NCI-H345 treated with DMSO at 0.1 percent for 48 hours (cell line): ENCODE data around the gene LAMTOR1.
"Not testable (repeated sequence)": the region's sequence is repeated elsewhere in the genome, so short reads cannot be mapped to it uniquely, and the experiment has no call there.

Experiments used
- DNase-seq: peaks from one replicate; lab custom pipeline; 2025; ENCODE audit not compliant: unreplicated experiment; lab: John Stamatoyannopoulos, UW

LAMTOR1 gene

DNA sequence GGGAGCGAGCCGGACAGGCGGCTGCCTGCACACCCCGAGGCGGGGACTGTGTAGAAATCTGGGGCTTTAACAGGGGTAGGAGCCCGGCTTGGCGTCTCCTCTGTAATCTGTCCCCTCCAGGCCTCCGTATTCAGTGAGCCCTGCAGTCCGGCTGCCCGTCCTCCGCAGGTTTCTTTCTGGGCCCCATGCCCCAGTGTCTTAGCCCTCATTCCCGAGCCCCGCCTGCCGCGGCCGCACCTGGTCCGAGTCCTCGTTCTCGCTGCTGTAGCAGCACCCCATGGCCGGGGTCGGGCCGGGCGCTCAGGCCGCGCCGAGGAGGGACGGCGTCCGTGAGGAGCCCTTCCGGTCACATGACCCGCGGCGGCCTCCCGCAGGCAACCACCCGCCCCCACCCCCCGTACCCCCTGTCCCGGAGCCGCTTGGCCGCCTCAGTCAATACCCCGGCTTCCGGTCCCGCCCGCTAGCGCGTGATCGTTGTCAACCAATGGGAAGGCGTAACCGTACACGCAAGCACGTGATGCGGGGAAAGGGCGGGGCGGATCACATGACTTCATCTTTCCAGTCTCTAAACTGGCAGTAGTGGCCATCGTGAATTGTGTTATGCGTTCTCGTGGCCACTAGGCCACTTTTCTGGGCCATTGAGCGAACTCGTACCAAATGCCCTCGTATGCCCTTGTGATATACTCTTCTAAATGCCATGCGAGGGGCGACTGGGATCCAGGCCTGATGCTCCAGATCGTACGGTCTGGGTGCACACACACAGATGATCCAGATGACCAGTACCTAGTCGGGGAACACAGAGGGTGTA, at the start of gene LAMTOR1:
LAMTOR1 (minus strand) TSS at position 352 of the 808 bp plus-strand sequence; CDS start at position 279, 73 bp downstream.
- peak; percentile 98 for DNase-seq

DNA sequence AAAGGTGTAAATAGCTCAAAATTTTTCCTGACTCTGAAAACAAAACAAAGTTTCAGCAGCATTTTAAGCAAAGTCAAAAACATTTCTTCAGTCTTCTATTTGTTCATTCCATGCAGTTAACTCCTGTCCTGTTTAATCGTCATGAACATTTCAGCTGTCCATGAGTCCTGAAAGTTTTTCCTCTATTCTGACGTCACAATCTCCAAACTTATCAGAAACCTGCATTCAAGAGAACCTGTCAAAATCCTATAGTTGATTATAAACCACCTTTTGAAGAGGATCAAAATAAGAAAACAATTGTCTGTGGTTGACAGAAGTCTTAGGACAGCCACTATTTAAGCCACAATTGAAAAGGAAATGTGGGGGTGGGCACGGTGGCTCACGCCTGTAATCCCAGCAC, 47.8 kb upstream of the LAMTOR1 start:
- DNase-seq, result no peak

DNA sequence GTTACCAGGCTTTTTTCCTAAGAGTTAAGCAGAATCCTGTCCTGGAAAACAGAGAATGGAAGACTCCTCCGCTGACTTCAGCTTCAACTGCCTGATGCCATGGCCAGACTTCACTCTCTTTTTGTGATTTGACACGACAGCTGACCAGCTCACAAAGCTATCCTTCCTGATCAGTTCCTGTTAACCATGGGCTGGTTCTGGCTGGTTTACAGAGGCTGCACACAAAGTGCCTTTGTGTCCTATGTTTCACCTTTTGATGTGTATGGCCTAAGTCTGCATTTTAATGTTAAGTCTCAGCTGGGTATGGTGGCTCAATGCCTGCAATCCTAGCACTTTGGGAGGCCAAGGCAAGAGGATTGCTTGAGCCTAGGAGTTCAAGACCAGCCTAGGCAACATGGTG, 43.5 kb upstream of the LAMTOR1 start:
- DNase-seq, result no peak

DNA sequence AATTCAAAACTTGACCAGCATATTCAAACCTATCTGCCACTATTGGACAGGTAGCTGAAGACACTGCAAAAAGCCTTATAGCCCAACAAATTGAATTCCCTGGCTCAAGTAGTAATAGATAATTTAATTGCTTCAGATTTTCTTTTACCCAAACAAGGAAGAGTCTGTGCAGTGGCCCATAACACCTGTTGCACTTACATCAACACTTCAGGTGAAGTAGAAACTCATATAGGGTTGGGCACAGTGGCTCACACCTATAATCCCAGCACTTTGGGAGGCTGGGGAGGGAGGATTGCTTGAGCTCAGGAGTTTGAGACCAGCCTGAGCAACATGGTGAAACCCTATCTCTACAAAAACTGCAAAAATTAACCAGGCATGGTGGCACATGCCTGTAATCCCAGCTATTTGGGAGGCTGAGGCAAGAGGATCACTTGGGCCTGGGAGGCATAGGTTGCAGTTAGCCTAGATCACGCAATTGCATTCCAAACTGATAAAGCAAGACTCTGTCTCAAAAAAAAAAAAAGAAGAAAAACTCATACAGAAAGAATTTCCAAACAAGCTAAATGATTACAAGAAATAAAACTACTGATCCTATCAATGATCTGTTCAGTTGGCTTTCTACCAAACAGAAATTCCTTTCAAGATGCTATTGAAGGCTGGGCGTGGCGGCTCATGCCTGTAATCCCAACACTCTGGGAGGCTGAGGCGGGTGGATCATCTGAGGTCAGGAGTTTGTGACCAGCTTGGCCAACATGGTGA, 41.9 kb upstream of the LAMTOR1 start:
- no peak for DNase-seq

DNA sequence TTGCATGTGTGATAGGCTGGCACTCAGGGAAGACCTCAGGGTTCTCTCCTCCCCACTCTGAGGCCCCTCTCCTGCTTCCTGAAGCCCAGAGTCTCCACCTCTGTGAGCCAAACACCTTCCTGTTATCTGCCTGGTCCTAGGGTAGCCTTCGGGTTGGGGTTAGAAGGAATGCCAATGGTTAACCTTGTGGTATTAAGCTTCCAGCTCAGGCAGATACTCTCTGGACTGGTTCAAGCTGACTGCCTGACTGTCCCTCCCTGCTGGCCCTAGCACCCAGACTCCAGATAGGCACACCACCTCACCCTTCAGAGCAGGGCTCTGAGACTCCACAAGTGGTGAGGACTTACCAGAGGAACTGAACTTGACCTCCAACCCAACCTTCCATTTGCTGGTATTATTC, 39.4 kb upstream of the LAMTOR1 start:
- DNase-seq, result not testable (repeated sequence)

DNA sequence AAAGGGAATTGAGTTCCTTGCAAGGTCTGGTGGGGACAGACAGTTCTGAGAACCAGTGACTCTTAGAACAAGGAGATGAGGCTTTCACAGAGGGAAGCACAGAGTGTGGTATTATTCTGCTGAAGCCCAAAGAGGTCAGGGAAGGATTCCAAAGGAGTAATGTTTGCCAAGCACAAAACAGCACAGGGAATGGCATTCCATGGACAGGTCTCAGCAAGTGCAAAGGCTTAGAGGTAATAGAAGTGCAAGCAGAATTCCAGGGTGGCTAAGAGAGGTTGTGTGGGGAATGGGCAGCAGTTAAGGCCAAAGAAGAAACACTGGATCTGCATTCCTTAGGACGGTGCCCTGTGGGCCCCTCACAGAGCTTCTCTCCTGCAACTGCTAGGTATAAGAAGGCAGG, 39.0 kb upstream of the LAMTOR1 start:
- DNase-seq, result not testable (repeated sequence)

DNA sequence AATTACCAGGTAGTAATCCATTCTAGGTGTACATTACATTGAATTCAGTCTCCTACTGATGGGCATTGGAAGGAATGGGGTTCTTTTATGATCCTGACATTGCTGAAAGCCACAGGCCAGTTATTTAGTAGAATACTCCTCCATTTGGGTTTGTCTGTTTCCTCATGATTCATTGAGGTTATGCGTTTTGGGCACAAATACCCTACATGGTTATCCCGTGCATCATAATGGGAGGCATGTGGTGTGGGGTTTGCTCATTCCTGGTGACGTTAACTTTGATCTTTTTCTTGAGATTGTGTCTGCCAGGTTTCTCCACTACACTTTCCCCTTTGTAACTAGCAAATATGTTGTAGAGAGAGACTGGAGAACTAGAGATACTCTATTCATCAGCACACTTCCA, 38.0 kb upstream of the LAMTOR1 start:
- DNase-seq, result no peak

DNA sequence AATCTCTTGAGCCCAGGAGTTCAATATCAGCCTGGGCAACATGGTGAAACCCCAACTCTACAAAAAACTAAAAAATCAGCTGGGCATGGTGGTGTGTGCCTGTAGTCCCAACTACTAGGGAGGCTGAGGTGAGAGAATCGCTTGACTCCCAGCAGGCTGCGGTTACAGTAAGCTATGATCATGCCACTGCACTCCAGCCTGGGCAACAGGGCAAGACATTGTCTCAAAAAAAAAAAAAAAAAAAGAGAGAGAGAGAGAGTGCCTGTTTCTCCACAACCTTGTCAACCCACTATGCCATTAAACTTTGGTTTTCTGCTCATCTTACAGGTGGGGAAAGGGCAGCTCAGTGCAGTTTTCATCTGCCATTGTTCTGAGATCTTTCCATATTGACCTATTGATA, 37.6 kb upstream of the LAMTOR1 start:
- DNase-seq, result no peak

DNA sequence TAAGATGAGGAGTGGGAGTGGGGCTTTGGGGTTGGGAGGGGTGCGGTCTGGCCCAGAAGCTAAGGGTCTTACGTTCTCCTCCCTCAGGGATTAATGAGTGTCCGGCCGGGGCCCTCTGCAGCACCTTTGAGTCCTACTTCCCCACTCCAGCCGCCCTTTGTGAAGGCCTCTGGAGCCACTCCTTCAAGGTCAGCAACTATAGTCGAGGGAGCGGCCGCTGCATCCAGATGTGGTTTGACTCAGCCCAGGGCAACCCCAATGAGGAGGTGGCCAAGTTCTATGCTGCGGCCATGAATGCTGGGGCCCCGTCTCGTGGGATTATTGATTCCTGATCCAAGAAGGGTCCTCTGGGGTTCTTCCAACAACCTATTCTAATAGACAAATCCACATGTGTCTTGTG, 36.4 kb upstream of the LAMTOR1 start:
- DNase-seq, result no peak

DNA sequence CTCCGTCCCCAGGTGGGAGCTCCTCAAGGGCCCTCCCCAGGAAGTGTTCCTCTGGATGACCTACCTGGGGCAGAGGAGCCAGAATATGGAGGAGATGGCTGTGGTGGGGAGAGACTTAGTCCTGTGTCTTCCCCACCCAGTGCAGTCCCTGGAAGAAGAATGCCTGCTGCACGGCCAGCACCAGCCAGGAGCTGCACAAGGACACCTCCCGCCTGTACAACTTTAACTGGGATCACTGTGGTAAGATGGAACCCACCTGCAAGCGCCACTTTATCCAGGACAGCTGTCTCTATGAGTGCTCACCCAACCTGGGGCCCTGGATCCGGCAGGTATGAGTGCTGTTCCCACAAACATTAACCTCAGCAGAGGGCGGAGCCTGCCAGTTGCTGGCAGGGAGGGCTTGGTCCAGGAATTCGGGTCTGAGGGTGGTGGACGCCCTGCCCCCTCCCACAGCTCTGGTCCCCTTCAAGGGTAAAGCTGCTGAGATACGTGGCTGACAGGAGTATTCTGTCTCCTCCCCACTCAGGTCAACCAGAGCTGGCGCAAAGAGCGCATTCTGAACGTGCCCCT, 35.8 kb upstream of the LAMTOR1 start:
- DNase-seq, result no peak

DNA sequence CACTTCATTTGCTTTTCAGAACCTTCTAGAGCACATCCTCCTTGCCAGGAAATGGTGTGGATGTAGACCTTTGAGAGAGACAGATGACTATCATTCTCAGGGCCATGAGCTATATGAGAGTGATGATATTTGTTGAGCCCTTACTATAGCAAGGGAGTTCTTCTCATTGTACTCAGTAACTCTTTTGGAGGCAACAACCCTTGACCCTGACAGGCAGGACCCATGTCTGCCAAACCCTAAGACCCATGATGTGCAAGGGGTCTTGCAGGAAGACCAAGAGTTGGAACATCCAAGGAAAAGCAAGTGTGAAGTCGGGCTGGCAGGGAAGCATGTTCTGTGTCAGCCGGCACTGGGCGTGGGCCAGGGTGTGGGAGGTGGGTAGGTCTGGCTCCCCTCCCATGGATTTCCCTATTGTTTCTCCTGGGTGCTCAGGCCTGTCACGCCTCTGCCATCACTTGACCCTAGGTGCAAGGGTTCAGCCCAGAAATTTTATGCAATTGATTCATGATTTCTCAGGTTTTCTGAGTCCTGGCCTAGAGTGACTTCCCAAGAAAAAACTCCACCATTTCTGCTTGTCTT, 33.7 kb upstream of the LAMTOR1 start:
- no peak for DNase-seq

DNA sequence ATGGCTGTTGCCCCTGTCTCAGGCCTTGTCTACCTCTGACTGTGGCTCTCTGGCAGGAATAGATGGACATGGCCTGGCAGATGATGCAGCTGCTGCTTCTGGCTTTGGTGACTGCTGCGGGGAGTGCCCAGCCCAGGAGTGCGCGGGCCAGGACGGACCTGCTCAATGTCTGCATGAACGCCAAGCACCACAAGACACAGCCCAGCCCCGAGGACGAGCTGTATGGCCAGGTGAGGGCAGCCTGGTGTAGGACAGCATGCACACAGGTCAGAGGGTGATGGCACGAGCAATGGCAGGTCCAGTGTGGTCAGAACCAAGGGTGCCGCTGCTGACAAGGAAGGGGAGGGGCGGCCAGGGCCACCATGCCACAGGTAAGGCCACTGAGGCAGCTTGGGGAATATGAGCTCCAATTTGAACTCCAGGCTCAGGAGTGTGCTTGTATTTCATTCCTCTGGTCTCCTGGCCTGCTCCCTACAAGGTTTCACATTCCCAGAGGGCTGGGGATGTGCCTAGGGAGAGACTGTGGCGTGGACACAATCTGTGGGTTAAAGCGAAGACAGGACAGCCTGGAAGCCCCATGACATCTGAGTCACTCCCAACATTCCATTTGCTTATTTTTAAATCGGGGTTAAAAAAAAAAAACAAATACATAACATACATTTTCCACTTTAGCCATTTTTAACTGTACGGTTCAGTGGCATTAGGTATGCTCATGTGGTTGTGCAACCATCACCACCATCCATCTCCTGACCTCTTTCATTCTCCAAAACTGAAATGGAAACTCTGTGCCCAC, 33.0 kb upstream of the LAMTOR1 start:
- DNase-seq, result no peak

DNA sequence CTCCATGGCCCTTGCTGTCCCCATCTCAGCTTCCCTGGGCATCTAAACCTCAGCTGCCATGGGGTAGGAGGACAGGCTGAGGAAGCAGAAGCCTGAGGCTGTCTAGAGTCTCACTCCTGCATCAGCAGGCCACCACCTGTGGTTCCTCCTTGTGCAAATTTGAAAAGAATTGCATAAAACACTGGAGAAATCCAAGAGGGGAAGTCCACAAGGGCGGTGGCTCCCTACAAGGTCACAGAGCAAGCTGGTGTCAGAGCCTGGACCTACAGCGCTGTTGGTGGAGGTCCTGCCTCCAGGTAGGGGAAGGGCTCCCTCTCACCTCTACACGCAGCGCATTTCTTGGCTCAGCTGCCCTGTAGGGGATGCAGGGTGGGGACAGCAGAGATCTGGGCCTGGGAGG, 32.4 kb upstream of the LAMTOR1 start, which contains the start of gene FOLR3:
FOLR3 (plus strand) TSS at position 253 of the 400 bp plus-strand sequence. CDS start 228 bp downstream, outside the sequence.
- DNase-seq, result not testable (repeated sequence)

DNA sequence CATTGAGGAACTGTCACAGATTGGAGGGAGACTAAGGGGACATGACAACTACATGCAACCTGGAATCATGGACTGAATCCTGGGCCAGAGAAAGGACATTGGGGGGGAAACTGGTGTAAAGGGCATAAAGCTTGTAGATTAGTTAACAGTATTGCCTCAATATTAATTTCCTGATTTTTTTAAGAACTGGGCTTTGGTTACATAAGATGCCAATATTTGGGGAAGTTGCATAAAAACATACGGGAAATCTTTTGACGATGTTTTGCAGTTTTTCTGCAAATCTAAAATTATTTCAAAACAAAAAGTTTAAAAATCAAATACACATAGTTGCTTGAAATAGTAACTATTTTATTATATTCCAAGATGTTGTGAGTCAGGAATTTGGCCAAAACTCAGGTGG, 29.5 kb upstream of the LAMTOR1 start:
- no peak for DNase-seq

DNA sequence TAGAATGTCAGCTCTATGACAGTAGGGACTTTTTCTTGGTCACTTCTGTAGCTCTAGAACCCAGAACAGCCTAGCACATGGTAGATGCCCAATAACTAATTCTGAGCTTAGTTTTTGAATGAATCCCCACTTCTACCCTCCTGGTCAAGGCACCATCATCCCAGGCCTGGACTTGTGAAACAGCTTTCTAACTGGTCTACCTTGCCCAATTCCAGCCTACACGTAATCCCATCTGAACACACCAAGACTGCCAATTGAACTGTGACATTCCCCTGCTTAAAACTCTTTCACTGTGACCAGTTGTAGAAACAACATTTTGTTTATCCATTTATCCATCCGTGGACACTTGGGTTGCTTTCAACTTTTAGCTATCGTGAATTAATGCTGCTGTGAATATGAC, 26.3 kb upstream of the LAMTOR1 start:
- no peak for DNase-seq

DNA sequence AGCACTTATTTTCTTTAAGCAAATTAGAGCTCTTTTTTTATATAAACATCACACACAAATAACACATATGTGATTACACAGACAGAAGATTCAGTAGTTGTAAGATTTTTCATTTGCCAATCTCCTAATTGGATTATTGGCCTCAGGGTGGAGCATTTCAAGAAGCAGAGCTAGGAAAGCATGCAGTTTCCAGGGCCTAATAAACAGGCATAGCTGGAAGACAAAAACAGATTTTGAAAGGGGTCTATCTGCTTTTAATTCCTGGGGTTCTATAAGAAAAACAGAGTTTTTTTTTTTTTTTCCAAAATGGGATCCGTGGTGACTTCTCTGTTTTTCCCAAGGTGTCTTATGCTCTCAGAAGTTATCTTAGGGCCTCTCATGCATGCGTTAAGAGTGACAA, 24.8 kb upstream of the LAMTOR1 start:
- no peak for DNase-seq

DNA sequence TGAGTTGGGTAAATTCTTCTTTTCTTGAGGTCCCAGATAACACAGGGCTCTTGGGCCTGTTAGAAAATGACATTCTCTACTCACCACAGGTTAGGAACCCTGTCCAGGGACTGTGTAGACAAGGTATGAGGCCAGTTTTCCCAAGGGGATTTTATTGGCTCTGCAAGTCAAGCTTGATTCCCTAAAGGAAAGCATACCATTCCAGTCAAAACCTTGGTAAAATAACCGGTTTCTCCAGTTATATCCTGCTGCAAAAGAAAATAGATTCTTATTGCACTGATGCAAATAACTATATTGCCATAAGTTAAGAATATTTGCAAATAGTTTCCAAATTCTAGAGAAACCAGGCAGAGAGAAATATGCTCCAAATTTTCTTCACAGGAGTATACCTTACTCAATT, 22.9 kb upstream of the LAMTOR1 start:
- DNase-seq, result no peak

DNA sequence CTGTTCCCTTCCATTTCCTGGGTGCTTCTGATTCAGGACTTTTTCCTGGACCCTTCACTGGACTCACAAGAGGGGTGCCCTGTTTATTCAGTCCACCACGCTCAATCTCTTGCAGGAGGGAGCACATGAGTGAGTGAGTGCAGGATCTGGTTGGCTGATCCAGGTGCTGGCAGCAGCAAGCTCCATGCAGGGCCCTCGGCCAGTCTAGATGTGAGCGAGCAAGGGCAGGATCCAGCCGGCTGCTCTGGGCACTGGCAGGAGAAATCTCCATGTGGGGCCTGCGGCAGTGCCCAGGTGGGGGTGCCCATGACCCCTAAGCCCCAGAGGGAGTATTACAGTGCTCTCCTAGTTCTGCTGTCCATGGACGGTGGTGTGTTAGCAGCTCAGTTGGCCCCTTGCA, 20.9 kb upstream of the LAMTOR1 start:
- DNase-seq, result no peak

DNA sequence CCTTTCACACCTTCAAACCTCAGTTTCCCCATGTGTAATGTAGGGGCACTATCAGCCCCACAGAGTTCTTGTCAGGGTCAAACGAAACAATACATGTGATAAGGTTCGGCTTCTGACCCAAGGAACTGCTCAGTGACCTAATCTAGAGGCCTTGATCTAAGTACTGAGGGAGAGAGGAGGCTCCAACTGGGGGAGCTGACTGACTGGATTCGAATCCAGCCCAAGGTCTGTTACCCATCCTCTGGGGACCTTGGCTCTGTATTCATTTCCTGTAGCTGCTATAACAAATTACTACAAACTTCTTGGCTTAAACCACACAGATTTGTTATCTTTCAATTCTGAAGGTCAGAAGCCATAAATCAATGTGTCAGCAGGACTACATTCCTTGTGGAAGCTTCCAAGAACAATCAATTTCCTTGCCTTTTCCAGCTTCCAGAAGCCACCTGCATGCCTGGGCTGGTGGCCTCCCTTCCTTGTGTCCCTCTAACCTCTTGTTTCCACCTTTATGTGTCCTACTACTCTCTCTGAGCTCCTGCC, 20.1 kb upstream of the LAMTOR1 start:
- DNase-seq, result no peak

DNA sequence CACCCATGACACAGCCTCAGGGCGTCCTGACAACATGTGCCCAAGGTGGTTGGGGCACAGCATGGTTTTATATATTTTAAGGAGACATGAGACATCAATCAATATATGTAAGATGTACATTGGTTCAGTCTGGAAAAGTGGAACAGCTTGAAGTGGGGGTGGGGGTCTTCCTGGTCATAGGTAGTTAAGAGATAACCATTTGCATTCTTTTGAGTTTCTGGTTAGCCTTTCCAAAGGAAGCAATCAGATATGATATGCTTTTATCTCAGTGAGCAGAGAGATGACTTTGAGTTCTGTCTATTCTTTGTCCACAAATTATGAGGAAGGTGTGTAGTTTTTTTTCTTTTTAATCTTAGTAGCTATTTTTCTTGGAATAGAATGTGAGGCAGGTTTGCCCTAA, 19.5 kb upstream of the LAMTOR1 start:
- DNase-seq, result no peak

DNA sequence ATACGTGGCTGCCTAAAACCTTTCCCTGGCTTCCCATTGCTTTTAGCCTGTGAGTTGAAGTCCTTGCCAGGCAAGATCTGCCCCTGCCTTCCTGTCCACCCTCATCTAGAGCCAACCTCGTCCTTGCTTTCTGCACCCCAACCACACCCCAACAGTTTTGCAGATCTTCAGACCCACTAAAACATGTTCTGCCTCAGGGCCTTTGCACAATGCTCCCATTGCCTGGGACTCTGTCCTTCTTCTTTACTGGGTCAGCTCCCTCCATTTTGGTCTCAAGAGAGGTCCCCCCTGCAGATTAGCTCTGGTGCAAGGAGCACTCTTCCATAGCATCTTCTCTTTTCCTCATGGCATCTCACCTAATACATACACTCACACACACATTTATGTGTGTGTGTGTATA, 17.8 kb upstream of the LAMTOR1 start:
- DNase-seq, result no peak
